Stimulated activated CD8-positive, alpha-beta memory T cell treated with anti-CD3 and anti-CD28 coated beads, Interleukin-2, amount 100 ng/mL, for 1 hour (primary cell): ENCODE results near the gene NTRK1.

Experiments
- DNase-seq, 2 donors: peaks; one replicate each; pipeline ENCODE4 v3.0.0-alpha.2; 2020; ENCODE audit warnings: low read depth in 2 of 2

The NTRK1 gene

GRCh38 chr1:156838972-156839371 is 21.7 kb upstream of the NTRK1 start:
- no peak for DNase-seq

GRCh38 chr1:156839426-156840109 is 21.1 kb upstream of the NTRK1 start:
- no peak for DNase-seq

- no peak for DNase-seq
Observed at GRCh38 chr1:156840186-156840897, 20.3 kb upstream of the NTRK1 start.

GRCh38 chr1:156840898-156841279 is 19.8 kb upstream of the NTRK1 start:
- no peak for DNase-seq

GRCh38 chr1:156841295-156841855 is 19.3 kb upstream of the NTRK1 start:
- no peak for DNase-seq

GRCh38 chr1:156842618-156843300 is 17.9 kb upstream of the NTRK1 start:
- DNase-seq = no peak

GRCh38 chr1:156844102-156844501 is 16.6 kb upstream of the NTRK1 start:
- DNase-seq = no peak

GRCh38 chr1:156844638-156845037 is 16.0 kb upstream of the NTRK1 start:
- DNase-seq = no peak

GRCh38 chr1:156845055-156845952 is 15.4 kb upstream of the NTRK1 start:
- DNase-seq = no peak

- no peak for DNase-seq
Observed at GRCh38 chr1:156845953-156846545, 14.6 kb upstream of the NTRK1 start.

GRCh38 chr1:156846643-156847042 is 14.0 kb upstream of the NTRK1 start:
- no peak for DNase-seq

GRCh38 chr1:156847591-156848460 is 12.8 kb upstream of the NTRK1 start:
- DNase-seq = no peak

GRCh38 chr1:156848461-156849150 is 12.1 kb upstream of the NTRK1 start:
- peak; percentile 31 to 52 for DNase-seq

GRCh38 chr1:156849151-156849496 is 11.5 kb upstream of the NTRK1 start:
- DNase-seq = no peak

GRCh38 chr1:156851779-156852417 is 8.8 kb upstream of the NTRK1 start:
- no peak for DNase-seq

GRCh38 chr1:156852418-156852874 is 8.2 kb upstream of the NTRK1 start:
- DNase-seq = no peak

GRCh38 chr1:156853761-156854160 is 6.9 kb upstream of the NTRK1 start:
- DNase-seq = no peak

- no peak for DNase-seq
Observed at GRCh38 chr1:156854634-156855033, 6.0 kb upstream of the NTRK1 start.

GRCh38 chr1:156856282-156856785 is 4.3 kb upstream of the NTRK1 start:
- DNase-seq = no peak
